ENCODE measurements around the gene AIFM3.

The AIFM3 gene

DNA sequence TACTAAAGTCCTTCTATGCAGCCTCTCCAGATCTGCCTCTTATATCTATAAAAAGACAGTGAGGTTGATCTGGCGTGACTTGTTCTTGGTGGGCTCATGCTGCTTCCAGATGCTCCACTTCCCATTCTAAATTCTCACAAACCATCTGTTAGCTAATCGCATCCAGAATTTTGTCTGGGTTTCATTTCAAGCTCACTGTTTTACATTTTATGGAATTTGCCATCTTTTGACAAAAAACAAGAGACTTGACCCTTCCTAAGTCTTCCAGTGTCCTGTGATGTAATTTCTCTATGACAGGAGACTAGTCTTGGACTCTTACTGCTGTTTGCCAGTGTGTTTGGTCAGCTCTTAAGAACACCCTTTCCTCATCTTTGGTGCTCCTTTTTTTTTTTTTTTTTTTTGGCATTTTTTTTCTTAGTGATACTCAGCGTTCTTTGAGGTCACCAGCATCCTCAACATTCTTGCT is 26.8 kb upstream of the AIFM3 start:
- no peak for TF ChIP-seq EP300 (IDR thresholded peaks at IDR 0.05; ENCODE audit: borderline replicate concordance)
- TF ChIP-seq TAF1 (IDR thresholded peaks at IDR 0.05; ENCODE audit: low read depth) = no peak
- TF ChIP-seq ZBTB7A (IDR thresholded peaks at IDR 0.05; ENCODE audit: low read depth) = no peak
- TF ChIP-seq FOXM1 (IDR thresholded peaks at IDR 0.05; ENCODE audit: borderline replicate concordance, low read depth) = no peak
- no peak for TF ChIP-seq RAD21 (IDR thresholded peaks at IDR 0.05; ENCODE audit: low read depth)
- TF ChIP-seq, protein P1, sequence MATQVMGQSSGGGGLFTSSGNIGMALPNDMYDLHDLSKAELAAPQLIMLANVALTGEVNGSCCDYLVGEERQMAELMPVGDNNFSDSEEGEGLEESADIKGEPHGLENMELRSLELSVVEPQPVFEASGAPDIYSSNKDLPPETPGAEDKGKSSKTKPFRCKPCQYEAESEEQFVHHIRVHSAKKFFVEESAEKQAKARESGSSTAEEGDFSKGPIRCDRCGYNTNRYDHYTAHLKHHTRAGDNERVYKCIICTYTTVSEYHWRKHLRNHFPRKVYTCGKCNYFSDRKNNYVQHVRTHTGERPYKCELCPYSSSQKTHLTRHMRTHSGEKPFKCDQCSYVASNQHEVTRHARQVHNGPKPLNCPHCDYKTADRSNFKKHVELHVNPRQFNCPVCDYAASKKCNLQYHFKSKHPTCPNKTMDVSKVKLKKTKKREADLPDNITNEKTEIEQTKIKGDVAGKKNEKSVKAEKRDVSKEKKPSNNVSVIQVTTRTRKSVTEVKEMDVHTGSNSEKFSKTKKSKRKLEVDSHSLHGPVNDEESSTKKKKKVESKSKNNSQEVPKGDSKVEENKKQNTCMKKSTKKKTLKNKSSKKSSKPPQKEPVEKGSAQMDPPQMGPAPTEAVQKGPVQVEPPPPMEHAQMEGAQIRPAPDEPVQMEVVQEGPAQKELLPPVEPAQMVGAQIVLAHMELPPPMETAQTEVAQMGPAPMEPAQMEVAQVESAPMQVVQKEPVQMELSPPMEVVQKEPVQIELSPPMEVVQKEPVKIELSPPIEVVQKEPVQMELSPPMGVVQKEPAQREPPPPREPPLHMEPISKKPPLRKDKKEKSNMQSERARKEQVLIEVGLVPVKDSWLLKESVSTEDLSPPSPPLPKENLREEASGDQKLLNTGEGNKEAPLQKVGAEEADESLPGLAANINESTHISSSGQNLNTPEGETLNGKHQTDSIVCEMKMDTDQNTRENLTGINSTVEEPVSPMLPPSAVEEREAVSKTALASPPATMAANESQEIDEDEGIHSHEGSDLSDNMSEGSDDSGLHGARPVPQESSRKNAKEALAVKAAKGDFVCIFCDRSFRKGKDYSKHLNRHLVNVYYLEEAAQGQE (IDR thresholded peaks at IDR 0.05; ENCODE audit: low read depth) = no peak
- no peak for TF ChIP-seq TEAD4 (IDR thresholded peaks at IDR 0.05)
- TF ChIP-seq, protein P2, sequence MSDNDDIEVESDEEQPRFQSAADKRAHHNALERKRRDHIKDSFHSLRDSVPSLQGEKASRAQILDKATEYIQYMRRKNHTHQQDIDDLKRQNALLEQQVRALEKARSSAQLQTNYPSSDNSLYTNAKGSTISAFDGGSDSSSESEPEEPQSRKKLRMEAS (IDR thresholded peaks at IDR 0.05) = no peak
- no peak for TF ChIP-seq TCF12 (IDR thresholded peaks at IDR 0.05; ENCODE audit: low read depth)

DNA sequence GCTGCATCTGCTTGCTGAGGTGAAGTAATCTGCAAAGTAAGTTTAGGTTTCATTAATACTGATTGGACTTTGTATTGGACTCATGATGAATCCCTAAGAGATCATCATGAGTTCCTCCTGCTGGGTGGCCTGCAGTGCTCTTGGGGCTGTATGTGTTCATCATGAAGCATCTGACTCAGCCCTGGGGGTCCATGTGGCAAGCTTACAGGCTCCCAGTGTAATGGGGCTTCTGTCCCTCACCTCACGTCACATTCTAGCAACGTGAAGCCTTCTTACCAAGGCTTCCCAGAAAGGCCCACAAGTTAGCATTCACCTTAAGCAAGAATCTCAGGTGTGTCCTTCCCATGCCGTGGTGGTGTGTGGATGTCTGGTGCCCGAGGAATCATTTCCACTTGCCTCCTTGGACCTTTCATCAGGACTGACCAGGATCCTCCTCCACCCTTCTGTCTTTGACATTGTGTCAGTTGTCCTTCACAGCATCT is 26.1 kb upstream of the AIFM3 start:
- TF ChIP-seq RAD21 (IDR thresholded peaks at IDR 0.05; ENCODE audit: low read depth) = no peak
- TF ChIP-seq FOXM1 (IDR thresholded peaks at IDR 0.05; ENCODE audit: borderline replicate concordance, low read depth) = no peak
- no peak for TF ChIP-seq ZBTB7A (IDR thresholded peaks at IDR 0.05; ENCODE audit: low read depth)
- TF ChIP-seq CREB1 (IDR thresholded peaks at IDR 0.05; ENCODE audit: low read depth) = no peak
- TF ChIP-seq, protein P2 (IDR thresholded peaks at IDR 0.05) = no peak
- TF ChIP-seq YY1 (IDR thresholded peaks at IDR 0.05; ENCODE audit: low read depth) = no peak
- no peak for TF ChIP-seq EGR1 (IDR thresholded peaks at IDR 0.05)
- no peak for TF ChIP-seq EP300 (IDR thresholded peaks at IDR 0.05; ENCODE audit: borderline replicate concordance)
- TF ChIP-seq, protein P1 (IDR thresholded peaks at IDR 0.05; ENCODE audit: low read depth) = no peak

DNA sequence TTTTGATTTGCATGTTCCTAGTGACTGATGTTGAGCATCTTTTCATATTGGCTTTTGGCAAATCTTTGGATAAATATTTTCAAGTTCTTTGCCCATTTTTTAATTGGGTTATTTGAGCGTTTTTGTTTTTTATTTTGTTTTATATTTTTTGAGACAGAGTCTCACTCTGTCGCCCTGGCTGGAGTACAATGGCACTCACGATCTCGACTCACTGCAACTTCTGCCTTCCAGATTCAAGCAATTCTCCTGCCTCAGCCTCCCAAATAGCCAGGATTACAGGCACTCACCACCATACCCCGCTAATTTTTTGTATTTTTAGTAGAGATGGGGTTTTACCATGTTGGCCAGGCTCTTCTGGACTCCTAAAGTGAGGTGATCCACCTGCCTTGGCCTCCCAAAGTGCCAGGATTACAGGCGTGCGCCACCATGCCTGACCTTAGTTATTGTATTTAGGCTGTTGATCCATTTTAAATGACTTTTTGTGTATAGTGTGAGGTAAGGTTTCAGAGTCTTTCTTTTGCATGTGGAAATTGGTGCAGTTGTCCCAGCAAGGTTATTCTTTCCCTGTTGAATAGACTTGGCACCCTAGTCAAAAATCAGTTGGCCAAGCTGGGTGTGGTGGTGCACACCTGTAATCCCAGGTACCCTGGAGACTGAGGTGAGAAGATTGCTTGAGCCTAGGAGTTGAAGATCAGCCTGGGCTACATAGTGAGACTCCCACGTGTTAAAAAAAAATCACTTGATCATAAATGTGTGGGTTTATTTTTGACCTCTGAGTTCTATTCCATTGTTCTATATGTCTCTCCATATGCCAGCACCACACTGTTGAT is 23.7 kb upstream of the AIFM3 start:
- TF ChIP-seq NFIC (IDR thresholded peaks at IDR 0.05) = no peak
- TF ChIP-seq, protein P1 (IDR thresholded peaks at IDR 0.05; ENCODE audit: low read depth) = no peak
- no peak for TF ChIP-seq CEBPB (IDR thresholded peaks at IDR 0.05)
- TF ChIP-seq RAD21 (IDR thresholded peaks at IDR 0.05; ENCODE audit: low read depth) = no peak
- no peak for TF ChIP-seq TEAD4 (IDR thresholded peaks at IDR 0.05)
- no peak for TF ChIP-seq FOXM1 (IDR thresholded peaks at IDR 0.05; ENCODE audit: borderline replicate concordance, low read depth)
- TF ChIP-seq, protein P3, sequence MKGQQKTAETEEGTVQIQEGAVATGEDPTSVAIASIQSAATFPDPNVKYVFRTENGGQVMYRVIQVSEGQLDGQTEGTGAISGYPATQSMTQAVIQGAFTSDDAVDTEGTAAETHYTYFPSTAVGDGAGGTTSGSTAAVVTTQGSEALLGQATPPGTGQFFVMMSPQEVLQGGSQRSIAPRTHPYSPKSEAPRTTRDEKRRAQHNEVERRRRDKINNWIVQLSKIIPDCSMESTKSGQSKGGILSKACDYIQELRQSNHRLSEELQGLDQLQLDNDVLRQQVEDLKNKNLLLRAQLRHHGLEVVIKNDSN (IDR thresholded peaks at IDR 0.05) = no peak
- TF ChIP-seq EGR1 (IDR thresholded peaks at IDR 0.05) = no peak
- TF ChIP-seq TCF12 (IDR thresholded peaks at IDR 0.05; ENCODE audit: low read depth) = no peak
- no peak for TF ChIP-seq ZBTB7A (IDR thresholded peaks at IDR 0.05; ENCODE audit: low read depth)

DNA sequence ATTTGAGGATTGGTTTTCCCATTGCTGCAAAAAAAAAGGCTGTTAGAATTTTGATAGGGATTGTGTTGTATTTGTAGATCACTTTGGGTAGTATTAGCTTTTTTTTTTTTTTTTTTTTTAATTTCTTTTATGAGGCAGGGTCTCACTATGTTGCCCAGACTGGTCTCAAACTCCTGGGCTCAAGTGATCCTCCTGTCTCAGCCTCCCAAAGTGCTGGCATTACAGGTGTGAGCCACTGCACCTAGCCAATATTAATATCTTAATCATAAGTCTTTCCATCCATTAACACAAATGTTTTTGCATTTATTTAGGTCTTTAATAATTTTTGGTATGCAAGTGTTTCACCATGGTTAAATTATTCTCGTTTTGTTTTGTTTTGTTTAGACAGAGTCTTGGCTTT is 23.0 kb upstream of the AIFM3 start:
- TF ChIP-seq YY1 (IDR thresholded peaks at IDR 0.05; ENCODE audit: low read depth) (no peak), TEAD4 (IDR thresholded peaks at IDR 0.05) (no peak), FOXM1 (IDR thresholded peaks at IDR 0.05; ENCODE audit: borderline replicate concordance, low read depth) (no peak), TAF1 (IDR thresholded peaks at IDR 0.05; ENCODE audit: low read depth) (no peak), EP300 (IDR thresholded peaks at IDR 0.05; ENCODE audit: borderline replicate concordance) (no peak), TCF12 (IDR thresholded peaks at IDR 0.05; ENCODE audit: low read depth) (no peak), NFIC (IDR thresholded peaks at IDR 0.05) (no peak), RAD21 (IDR thresholded peaks at IDR 0.05; ENCODE audit: low read depth) (no peak), ZBTB7A (IDR thresholded peaks at IDR 0.05; ENCODE audit: low read depth) (no peak), CEBPB (IDR thresholded peaks at IDR 0.05) (no peak), CREB1 (IDR thresholded peaks at IDR 0.05; ENCODE audit: low read depth) (no peak), EGR1 (IDR thresholded peaks at IDR 0.05) (no peak)
- TF ChIP-seq, protein P1 (IDR thresholded peaks at IDR 0.05; ENCODE audit: low read depth) = no peak
- TF ChIP-seq, protein P2 (IDR thresholded peaks at IDR 0.05) = no peak
- TF ChIP-seq, protein P3 (IDR thresholded peaks at IDR 0.05) = no peak

Measured in Ishikawa (cell line).